ENCODE measurements around the gene BTBD9.

Gene BTBD9

GRCh38 chr6:38310061-38310460, 329.7 kb downstream of the BTBD9 start:
- no peak overlapping the region for H3K4me3 ChIP-seq (replicated peaks; ENCODE audit: low read depth, low read length)
- no peak for DNase-seq (ENCODE audit: extremely low read depth, low read depth)
- no peak for TF ChIP-seq CTCF (IDR thresholded peaks at IDR 0.05; ENCODE audit: low read depth, low read length, missing control alignments)

DNA sequence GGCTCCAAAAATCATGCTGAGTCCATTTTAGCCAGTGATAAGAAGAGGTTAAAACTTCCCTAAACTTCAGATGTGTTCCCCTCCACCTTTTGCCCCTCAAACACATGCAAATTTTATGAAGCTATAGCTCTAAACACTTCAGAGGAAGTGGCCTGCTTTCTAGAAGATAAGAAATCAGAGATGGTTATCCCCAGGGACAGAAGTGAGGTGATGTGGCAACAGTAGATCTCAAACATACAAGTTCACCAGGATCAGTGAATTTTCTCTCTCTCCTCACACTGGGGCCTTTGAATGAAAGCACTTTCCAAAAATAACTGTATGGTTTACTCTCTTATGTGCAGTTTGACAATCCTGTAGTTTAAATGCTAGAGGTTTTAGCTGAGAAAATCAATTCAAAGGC, 332.0 kb downstream of the BTBD9 start:
- no peak for TF ChIP-seq CTCF (IDR thresholded peaks at IDR 0.05; ENCODE audit: low read depth, low read length, missing control alignments)
- DNase-seq (ENCODE audit: extremely low read depth, low read depth) = no peak
- no peak overlapping the region for H3K4me3 ChIP-seq (replicated peaks; ENCODE audit: low read depth, low read length)

- no peak for DNase-seq (ENCODE audit: extremely low read depth, low read depth)
- no peak for TF ChIP-seq CTCF (IDR thresholded peaks at IDR 0.05; ENCODE audit: low read depth, low read length, missing control alignments)
- H3K4me3 ChIP-seq (replicated peaks; ENCODE audit: low read depth, low read length) = no peak overlapping the region
Measured at GRCh38 chr6:38306931-38307330, 332.8 kb downstream of the BTBD9 start.

DNA sequence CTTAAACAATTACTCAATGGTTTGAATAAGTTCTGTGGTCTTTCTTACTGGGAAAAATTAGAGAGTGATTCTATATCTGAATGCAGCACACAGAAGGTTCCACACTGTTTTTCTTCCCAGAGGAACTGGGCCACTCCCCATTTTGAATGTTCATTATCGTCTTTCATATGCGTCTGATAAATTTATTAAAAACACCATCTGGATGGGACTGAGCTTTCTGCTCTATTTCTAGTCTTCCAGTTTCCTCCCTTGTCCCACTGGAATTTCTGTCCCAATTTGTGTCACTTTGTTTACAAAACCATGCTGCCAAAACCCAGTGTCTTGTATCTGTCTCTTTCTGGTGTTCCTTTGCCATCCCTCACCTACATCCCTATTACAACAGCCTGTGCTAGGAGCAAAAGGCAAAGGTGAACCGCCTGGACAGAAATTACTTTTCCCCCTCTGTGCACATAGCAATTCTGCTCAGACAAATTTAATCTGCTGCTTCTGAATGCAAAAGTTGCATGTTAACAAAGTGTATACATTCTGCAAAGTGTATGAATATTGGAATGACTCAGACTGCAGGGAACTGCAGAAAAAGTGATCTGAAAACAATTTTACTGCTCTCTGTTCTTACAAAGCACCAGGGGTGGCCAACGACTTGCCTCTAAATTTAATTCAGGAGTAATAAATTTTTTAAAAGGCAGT, 333.6 kb downstream of the BTBD9 start:
- no peak for DNase-seq (ENCODE audit: extremely low read depth, low read depth)
- TF ChIP-seq CTCF (IDR thresholded peaks at IDR 0.05; ENCODE audit: low read depth, low read length, missing control alignments) = no peak
- H3K4me3 ChIP-seq (replicated peaks; ENCODE audit: low read depth, low read length) = no peak overlapping the region

GRCh38 chr6:38302838-38303237, 336.9 kb downstream of the BTBD9 start:
- no peak for TF ChIP-seq CTCF (IDR thresholded peaks at IDR 0.05; ENCODE audit: low read depth, low read length, missing control alignments)
- no peak for DNase-seq (ENCODE audit: extremely low read depth, low read depth)
- H3K4me3 ChIP-seq (replicated peaks; ENCODE audit: low read depth, low read length) = no peak overlapping the region

DNA sequence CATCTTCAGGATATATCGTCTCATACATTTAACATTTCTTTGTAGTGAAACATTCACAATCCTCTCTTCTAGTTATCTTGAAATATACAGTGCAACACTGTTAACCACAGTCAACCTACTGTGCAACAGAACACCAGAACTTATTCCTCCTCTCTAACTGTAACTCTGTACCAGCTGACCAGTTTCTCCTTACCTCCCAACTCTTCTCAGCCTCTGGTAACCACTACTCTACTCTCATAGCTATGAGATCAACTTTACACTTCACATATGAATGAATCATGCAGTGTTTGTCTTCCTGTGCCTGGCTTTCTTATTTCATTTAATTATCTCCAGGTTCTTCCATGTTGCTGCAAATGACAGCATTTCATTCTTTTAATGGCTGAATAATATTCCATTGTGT, 337.6 kb downstream of the BTBD9 start:
- no peak for TF ChIP-seq CTCF (IDR thresholded peaks at IDR 0.05; ENCODE audit: low read depth, low read length, missing control alignments)
- no peak overlapping the region for H3K4me3 ChIP-seq (replicated peaks; ENCODE audit: low read depth, low read length)
- no peak for DNase-seq (ENCODE audit: extremely low read depth, low read depth)

Measured in HFF-Myc (cell line).